Suppressor macrophage treated with lipopolysaccharide for 4 hours (primary cell): ENCODE results near the gene METTL15.
"Not testable (repeated sequence)": the region's sequence is repeated elsewhere in the genome, so short reads cannot be mapped to it uniquely, and the experiment has no call there.

Experiments used
- DNase-seq: peaks from one replicate; pipeline ENCODE4 v3.0.0-alpha.2; 2020

The METTL15 gene

DNA sequence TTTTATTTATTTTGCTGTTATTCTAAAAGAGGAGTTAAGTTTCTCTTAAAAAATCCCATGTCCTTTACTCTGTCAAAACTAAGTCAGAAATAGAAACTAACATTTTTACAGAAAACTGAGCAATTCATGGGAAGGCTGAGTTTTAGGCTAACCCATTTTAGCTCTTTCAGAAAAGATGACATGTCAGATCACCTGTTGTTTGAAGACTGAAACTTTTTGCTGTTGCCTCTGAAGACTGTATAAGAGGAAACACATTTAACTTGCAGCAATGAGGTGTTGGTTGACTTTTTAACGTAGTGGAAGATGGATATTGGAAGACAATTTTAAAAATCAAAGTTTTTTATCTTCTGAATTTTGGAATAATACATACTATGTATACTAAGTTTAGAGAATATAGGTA, 115.4 kb downstream of the METTL15 start:
- DNase-seq, result no peak

DNA sequence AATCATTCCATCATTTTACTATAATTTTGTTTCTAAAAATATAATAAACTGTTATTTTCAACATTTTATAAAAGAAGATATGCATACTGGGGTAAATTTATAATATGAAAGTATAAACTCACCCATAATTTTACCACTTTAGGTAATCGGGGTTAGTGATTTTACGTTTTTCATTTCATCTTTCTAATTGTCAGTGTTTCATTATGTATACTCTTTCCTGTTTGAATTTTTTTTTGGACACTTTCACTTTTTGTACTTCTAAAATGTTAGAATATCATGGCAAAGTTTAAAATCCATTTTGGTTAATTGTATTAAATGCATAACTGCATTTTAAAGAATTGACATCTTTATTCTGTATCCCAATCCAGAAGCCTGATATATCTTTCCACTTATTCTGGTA, 115.8 kb downstream of the METTL15 start:
- no peak for DNase-seq

DNA sequence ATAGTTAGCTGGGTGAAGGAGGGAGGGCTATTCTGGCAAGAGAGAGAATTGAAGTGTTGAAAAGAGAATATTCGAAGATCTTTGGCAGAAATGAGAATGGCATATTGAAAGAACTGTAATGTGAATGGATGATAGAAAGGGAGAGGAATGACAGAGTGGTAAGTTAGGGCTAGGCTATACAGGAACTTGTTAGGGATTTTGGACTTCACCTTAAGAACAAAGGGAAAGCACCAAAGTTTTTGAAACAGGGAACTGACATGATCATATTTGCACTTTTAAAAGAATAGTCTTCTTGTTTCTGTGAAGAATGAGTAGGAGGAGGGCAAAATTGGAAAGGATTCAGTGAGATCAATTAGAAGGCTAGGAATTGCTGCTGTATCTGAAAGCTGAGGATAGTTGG, 119.3 kb downstream of the METTL15 start:
- no peak for DNase-seq

DNA sequence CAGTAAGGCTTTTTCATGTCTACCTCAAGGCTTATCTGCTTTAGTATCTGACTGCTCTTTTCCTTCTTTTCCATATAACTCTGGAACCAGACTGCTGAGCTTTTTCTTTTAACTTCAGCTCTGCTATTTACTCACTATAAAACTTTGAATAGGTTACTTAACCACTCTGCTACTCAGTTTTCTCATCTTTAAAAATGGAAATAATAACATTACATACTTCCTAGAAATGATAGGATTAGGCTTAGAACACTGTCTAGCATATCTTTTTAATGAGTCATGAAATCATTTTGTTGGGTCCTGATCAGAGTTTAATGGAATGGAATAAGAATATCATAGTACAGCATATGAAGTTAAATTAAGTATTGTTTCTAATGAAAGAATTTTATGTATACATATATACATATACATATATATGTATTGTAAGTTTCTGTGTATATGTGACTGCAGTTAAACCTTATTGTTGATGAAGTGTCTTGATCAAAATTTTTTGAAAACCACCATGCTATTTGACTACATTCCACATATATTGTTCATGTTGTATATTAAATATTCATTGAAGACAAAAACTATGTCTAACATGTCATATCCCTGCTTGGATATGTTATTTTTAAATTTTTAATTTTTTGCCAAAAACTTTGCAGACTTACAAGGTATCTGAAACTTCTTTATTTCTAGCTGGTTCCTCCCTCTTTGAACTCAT, 120.2 kb downstream of the METTL15 start:
- no peak for DNase-seq

DNA sequence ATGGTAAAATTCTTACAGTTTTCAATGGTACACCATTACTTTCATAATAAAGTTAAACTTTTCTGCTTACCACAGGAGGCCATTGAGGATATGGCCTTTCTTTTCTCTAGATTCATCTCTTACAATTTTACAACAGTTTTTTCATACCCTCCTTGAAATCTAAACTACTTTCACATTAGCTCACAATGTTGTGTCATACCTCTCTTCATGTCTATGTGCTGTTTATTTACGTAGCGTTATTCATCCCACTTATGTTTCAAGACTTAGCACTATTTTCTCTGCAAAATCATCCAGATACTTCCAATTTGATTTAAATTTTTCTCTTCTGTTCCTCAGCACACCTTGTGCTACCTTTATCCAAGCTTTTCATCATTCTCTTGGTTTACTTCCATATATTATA, 123.3 kb downstream of the METTL15 start:
- DNase-seq, result no peak

DNA sequence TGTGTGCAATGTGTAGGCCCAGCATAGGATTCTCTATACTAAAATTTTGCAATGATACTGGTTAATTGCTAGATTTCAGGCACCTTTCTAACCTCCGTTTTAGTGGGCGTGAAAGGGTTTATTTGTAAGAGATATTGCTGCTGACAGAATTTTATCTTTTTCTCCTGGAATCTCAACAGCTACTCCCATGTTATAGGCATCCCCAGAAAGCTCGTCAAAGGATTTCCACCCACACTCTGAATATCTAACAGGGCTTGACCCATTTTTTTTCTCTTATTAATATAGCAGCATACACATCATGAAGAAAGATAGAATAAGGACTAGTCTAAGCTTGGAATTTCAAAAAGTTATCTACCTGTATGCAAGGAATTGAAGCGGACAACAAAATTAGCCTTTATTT, 124.5 kb downstream of the METTL15 start:
- no peak for DNase-seq

DNA sequence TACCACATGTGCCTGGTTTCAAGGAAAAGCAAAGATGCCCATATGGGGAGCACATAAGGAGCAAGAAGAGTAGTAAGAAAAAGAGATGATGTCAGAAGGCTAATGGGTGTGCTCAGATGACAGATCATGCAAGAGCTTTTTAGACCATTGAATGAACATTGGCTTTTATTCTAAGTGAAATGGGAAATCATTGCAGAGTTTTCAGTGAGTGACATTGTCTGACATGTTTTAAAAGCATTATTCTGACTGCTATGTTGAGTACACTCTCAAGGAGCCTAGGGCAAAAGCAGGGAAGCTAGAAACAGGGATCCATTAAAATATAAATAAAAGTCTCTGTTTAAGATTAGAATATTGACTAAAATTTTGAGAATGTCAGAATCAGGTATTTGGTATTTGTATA, 133.6 kb downstream of the METTL15 start:
- no peak for DNase-seq

DNA sequence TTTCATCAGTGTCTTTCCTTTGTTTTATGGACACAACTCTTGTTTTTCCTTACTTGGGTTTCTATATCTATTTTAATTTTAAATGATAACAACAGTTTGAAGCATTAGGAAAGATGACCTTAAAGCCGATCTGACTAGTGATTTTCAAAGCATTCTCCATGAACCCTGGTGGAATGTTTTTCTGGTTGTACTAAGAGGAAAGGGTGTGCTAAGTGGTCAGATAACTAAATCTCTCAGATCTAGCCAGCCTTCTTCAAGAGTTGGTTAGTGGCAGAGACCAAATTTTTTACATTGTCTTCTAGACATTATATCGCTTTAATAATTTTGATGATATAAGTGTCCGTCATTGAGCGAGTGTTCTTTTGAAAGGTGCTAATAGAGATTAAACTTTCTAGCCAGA, 134.4 kb downstream of the METTL15 start:
- no peak for DNase-seq

DNA sequence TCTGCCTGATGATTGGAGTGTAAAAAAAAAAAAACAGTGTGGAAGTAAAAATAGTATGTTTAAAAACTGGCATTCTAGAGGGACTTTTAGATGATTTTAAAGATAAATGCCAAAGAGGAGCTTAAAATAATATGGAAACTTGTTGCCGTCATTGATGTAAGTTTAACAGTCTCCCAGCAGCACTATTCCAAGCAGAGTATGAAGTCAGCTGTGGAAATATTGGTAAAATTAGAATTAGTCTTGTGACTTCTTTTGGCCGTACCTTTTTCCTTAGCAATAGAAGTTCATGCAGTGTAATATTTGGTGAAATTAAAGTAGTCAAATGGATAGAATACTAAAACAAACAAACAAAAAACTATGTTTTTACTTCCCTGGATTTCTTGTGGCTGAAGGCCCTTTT, 134.9 kb downstream of the METTL15 start:
- DNase-seq, result no peak

DNA sequence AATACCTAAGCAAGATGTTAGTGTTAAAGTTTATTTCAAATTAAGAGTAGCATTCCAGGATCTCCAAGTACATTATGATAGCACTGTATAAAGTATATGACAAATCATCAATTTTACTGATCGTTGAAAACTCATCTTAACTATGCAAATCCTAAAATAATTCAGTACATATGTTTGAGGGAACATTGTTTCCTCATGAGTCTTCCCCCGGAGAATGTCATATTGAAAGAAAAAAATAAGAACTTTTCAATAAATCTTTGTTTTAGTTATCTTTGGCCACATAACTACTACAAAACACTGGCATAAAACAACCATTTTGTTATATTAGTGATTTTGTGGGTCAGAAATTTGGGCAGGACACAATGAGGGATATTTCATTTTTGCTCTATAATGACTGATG, 135.4 kb downstream of the METTL15 start:
- no peak for DNase-seq

DNA sequence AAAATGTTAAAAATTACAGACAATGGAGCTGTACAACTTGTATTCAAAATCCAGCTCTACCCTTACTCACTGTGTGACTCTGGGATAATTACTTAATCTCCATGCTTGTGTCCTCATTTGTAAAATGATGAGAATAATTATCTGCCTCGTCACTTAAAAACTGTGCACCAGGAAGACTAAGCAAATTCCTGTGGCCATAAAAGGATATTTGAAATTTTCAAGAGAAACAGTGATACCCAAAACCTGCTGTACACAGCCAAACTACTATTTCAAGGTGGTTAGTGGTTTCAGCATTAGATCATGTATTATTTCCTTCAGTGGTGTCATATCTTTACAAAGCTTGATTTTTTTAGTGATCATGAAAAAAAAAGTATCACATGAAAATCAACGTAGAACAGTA, 136.9 kb downstream of the METTL15 start:
- no peak for DNase-seq

DNA sequence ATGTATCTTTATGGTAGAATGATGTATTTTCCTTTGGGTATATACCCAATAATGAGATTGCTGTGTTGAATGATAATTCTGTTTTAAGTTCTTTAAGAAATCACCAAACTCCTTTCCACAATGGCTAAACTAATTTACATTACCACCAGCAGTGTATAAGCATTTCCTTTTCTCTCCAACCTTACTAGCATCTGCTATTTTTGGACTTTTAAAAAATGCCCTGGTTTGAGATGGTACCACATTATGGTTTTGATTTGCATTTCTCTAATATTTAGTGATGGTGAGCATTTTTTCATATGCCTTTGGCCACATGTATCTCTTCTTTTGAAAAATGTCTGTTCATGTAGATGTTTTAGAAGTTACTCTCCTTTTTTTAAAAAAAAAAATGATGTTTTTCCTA, 142.0 kb downstream of the METTL15 start:
- DNase-seq, result no peak

DNA sequence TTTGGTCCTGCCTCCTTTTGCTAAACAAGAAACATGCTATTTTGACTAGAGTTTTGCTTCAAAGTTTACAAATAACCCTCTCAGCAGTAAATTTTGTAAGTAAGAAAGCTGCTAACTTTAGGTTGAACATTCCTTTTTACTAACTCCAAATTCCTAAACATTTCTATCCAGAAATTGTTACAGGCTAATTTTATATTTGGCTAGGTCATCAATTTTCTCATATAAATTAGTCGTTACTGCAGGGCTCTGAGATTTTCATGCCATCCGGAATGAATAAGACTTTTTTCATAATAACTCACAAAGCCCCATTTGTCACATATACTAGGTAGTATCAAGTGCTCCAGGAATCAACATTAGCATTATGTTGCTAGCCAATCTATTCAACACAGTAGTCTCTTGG, 143.1 kb downstream of the METTL15 start:
- DNase-seq, result no peak

DNA sequence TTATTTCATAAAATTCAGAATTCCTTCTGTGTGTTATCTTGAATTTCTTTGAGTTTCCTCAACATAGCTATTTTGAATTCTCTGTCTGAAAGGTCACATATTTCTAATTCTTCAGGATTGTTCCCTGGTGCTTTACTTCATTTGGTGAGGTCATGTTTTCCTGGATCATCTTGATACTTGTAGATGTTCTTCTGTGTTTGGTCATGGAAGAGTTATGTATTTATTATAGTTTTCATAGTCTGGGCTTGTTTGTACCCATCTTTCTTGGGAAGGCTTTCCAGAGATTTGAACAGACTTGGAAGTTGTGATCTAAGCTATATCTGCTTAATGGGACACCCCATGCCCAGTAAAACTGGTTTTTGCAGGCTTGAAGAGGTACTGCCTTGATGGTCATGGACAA, 149.6 kb downstream of the METTL15 start:
- DNase-seq, result no peak

DNA sequence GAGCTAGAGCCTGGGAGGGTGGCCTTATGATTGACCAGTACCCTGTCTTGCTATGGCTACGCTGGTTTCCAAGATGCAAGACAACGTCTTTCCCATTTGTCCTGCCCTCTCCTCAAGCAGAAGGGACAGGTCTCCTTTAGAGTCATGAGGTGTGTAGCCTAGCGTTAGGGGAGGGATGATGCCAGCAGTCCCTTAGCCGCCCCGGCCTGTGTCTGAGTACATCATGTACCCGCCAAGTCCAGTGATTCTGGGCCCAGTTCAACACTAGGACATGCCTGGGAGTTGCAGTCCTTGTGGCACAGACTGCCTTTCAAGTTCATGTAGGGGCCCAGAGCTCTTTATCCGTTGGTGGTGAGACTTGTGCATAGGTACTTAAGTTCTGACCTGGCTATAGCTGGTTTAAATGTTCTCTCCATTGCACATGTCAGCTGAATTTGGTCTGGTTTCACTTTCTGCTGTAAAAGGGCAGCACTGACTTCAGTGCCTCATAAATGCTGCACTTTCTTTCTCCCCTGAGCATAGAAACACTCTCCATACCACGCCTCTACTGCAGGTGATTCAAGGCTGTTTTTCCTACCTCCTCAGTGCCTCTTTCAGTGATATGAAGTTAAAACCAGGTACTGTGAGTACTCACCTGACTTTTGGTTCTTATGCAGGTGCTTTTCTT, 151.1 kb downstream of the METTL15 start:
- DNase-seq, result no peak

DNA sequence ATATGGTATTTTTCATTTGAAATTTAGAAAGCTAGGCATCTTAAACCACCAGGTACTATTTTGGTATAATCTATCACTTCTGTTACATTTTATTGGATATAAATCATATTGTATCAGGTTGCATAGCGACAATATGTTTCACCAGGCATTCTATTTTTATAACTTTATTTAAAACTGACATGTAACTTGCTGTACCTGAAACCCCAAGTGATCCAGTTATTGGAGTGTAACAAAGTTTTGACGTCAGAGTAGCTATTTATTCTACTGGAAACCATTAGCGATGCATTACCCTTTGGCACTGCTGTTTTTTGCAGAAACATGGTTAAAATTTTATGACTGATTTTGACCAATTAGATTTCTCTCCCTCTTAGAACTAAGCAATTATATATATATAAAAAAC, 160.7 kb downstream of the METTL15 start:
- no peak for DNase-seq

DNA sequence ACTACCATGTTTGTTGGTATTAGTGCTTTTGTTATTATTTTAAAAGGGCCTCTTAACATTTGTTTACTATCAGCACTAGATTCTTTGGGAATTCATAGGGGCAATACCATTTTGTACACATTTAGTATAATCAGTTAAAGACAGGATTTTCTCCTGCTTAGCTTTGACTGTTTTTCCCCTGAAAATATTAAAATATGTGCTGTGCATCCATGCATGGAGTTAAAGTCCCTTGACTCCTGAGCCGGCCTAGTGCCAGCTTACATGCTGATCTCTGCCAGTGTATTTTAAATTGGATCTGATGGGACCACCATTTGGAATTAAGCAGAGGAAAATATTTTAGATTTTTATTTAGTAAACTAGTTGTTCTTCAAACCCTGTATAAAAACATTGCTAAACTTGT, 161.4 kb downstream of the METTL15 start:
- DNase-seq, result no peak

DNA sequence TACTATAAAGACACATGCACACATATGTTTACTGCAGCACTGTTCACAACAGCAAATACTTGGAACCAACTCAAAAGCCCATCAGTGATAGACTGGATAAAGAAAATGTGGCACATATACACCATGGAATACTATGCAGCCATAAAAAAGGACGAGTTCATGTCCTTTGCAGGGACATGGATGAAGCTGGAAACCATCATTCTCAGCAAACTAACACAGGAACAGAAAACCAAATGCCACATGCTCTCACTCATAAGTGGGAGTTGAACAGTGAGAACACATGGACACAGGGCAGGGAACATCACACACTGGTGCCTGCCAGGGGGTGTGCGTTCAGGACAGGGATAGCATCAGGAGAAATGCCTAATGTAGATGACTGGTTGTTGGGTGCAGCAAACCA, 164.1 kb downstream of the METTL15 start:
- DNase-seq, result not testable (repeated sequence)

DNA sequence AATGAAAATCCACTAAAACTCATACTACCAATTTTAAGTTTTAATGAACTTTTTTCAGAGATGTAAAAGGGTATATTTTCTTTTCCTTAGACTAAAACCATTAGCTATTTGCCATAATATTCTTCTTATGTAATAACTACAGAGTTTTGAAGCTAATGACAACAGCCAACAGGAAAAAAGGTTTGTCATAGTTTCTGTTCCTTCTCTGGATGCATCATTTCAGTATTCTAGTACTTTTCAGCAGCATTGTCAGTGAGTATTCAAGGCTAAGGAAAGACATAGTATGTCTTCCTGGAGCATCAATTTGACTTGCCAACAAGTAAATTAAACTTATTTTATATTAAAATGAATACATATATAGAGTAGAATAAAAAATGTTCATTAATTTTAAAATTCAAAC, 166.0 kb downstream of the METTL15 start:
- DNase-seq, result peak; percentile 13

DNA sequence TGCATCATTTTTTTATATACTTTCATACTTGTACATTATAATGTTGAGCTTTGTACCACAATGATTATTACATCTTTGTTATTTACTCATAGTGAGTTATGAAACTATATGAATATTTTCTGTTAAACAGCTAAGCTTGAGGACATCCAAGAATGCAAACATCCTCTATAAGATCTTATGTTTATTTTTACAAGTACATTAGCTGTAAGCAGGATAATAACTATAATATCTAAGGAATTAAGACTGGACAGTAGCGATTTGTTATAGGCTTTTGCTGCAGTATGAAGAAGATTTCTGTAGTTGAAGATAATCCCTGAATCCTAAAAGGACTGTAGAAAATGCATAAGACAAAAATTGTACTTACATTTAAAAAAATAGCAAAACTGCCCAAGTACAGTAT, 176.0 kb downstream of the METTL15 start:
- DNase-seq, result no peak

DNA sequence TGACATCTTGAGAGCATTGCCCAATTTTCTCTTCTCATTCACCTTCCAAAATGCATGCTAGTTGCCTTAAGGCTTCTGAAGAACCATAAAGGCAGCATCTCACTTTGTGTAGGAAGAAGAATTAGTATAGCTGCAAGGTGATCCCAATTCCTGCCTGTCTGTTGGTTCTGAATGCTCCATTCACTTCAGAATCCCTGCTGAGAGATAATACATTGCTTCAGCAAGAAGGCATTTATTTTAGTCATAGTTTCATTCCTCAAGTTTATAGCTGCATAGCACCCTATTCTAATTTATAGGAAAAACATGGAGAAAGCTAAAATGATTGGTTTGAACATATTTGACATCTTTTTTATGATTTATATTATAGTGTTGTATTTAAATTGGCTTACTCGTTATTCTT, 181.3 kb downstream of the METTL15 start:
- no peak for DNase-seq

DNA sequence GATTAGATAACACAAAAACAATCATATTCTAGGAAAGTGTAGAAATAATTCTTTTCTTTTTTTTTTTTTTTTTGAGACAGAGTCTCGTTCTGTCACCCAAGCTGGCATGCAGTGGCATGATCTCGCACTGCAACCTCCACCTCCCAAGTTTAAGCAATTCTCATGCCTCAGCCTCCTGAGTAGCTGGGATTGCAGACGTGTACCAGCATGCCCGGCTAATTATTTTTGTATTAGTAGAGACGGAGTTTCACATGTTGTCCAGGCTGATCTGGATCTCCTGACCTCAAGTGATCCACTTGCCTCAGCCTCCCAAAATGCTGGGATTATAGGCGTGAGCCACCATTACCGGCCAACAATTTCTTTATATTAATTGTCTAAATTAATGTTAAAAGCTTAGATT, 182.8 kb downstream of the METTL15 start:
- DNase-seq, result not testable (repeated sequence)

DNA sequence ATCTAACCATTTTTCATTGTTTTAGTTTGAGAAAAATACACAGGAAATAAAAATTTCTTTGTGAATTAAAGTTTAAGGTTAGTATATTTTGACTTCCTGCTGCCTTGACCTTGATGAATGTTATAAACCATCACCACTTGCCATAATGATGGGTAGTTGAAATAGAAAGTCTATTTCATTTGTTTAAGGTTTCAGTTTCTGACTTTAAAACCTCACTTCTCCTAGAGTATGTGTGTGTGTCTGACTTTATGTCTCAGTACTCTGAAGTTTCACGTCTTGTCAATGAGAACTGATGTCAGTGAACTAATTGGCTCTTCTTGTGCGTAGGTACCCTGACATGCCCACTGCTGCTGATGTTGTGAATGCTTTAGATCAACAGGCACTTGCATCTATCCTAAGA, 188.2 kb downstream of the METTL15 start:
- no peak for DNase-seq

DNA sequence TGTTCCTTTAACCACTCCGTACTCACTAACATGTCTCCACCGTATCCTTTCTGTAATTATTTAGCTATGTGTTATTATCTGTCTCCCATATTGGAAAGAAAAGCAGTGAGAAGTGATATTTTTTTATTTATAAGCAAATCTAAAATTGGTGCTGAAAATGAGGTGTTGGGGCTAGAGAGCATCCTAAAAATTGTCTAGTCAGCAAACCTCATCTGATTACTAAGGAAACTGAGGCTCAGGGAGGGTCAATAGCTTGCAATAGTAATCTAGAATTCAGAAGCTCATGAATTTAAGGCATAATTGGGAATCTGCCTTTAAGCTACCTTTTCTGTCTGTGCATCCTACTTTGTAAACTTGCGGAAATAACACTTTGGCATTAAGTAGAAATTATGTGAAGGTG, 190.0 kb downstream of the METTL15 start:
- DNase-seq, result no peak
